Stimulated activated CD4-positive, alpha-beta T cell treated with anti-CD3 and anti-CD28 coated beads, Interleukin-15, amount 100 ng/mL, for 48 hours (primary cell): ENCODE measurements around the gene AKT1.

Source experiments
- DNase-seq, 2 donors: peaks; one replicate each; pipeline ENCODE4 v3.0.0-alpha.2; 2020; ENCODE audit warnings: low read depth in 2 of 2

Gene AKT1

DNA sequence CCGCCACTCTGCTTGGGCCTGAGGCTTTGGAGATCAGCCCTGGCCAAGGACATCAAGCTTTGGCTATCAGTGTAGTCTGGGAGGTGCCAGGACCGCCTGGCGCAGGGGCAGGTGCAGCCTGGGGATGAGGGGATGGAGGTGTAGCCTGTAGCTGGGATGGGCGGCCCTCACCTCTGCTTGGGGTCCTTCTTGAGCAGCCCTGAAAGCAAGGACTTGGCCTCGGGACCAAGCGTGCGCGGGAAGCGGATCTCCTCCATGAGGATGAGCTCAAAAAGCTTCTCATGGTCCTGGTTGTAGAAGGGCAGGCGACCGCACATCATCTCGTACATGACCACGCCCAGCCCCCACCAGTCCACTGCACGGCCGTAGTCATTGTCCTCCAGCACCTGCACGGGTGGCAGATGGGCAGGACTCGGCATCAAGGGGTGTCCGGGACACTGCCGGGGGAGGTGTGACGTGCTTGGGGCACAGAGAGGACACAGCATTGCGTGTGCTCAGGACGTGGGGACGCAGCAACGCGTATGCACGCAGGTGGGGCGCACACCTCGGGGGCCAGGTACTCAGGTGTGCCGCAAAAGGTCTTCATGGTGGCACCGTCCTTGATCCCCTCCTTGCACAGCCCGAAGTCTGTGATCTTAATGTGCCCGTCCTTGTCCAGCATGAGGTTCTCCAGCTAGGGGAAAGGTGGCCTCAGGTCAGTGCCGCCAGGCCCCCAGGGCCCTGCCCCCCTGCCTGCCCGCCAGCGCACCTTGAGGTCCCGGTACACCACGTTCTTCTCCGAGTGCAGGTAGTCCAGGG lies 22.6 kb downstream of the AKT1 start:
- no peak for DNase-seq

DNA sequence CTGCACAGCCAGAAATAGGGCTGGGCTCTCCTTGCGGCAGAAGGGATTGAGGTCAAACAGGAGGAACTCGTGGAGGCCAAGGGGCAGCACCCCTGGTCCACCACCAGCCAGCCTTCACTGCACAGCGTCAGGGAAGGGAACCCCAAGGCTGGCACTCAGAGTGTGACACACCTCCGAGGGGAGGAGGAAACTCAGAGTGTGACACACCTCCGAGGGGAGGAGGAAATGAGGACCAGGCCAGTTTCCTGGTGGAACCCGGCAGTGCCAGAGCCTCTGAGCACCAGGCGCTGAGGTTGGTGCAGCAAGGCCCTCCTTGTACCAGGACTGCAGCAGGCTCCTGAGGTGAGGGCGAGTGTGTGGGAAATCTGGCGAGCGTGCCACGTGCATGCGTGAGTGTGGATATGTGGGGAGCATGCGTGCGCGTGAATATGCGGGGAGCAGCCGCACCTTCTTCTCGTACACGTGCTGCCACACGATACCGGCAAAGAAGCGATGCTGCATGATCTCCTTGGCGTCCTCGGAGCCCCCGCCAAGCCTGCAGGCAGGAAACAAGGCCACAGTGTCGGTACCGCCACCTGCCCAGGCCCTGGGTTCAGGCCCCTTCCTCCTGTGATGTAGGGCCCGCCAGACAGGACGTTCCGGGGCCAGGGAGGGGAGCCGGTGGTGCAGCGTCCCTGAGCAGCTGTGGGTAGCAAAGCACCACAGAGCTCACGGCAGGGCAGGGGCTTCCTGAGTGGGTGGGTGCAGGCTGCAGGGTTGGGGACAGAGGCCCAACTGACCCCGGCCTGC lies 23.4 kb downstream of the AKT1 start:
- no peak for DNase-seq

DNA sequence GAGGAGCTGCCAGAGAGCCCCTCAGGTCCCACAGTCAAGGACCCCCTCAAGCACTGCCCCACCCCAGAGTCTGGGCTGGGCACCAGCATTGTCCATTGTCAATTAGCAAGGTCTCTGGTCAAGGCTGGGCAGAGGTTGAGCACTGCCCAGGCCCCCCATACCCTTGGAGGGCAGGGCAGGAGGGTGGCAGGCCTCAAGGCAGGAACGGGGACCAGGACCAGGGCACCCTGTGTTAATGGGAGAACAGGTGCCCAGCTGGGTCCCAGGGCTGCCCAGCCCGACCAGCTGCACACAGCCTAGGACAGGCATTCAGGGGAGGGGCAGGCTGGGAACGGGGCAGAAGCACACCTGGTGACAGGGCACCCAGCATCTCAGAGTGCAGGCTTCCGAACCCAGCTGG lies 24.2 kb downstream of the AKT1 start:
- DNase-seq, result no peak

- DNase-seq, result no peak
These were observed 24.7 kb downstream of the AKT1 start for GRCh38 chr14:104770851-104771272.

GRCh38 chr14:104770072-104770579 lies 25.4 kb downstream of the AKT1 start:
- no peak for DNase-seq

GRCh38 chr14:104769324-104770071 lies 26.1 kb downstream of the AKT1 start:
- DNase-seq, result no peak

DNA sequence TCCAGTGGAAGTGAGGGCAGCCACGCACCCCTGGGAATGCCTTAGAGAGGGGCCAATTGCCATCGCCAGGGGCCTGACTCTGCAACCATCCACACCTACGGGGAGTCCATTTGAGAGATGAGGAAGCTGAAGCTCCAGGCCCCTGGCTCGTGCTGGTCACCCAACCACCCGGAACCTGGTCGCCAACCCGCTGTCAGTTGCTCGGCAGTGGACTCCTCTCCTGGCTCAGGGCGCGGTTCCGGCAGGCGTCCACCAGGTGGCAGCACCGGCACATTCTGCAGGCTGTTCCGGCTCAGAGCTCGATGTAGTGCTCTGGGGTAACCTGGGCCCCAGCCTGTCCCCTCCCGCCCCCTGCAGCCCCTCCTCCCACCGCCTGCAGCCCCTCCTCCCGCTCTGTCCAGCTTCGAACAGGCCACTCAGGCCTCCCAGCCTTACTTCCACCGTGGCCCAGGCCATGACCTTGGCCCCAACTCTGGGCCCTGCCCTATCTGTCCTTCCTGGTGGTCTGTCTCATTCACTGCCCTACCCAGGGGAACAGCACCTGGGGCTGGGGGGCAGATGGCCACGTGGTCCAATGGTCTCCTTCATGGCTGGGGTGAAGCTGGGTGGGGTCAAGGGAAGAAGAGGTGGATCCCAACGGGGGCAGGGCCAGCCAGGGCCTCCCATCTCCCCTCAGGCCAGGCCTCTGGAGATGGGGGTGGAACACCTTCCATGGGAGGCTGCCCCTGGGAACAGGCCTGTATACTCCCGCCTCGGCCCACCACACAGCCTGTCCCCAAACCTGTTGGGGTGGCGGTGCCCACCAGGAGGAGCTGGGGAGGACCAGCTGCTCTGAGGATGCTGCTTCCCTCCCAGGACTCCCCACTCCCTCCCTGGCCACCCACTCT lies 26.9 kb downstream of the AKT1 start:
- DNase-seq, result peak; percentile 75 to 86

DNA sequence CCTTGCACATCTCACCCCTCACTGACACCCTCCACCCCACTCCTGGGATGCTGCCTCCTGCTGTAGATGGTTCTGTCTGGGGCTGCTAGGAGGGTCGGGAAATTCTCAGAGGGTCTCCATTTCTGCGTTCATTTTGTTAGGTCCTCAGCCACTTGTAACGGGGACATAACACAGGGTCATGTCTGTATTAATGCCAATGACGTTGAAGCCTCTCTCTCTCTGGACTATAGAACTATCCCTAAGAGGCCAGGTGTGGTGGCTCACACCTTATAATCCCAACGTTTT lies 28.0 kb downstream of the AKT1 start:
- no peak for DNase-seq

DNA sequence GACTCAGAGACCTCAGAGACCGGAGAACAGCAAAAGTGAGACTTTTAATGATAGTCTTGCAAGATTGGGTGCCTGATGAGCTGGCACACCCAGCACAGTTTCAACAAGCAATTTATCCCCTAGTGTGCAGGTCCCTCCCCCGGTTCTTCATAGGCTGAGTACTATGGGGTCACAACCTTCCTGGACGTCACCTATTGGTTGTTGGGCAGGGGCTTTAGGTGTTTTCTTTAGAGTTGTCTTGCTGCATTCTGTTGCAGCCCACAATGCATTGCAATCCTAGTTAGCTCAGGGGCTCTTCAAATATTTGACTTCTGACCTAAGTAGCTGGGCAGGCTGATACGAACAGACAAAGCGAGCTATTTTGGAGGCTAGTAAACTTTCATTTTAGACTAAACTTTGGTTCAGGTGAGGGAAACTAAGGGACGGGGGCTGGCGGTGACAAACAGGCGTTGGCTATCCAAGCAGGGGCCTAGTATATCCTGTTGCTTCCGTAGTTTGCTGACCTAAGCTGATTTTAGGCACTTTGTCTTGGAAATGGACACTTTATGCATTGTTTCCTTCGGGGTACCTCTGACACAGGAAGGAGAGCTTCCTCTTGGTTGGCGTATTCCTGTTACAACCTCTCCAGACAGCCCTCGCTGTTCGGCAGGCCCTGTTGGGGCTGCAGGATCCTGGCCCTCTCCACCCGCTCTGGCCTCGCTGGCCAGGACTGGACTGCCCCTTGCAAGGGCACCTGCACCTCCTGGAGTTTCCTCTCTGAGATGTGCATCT lies 28.5 kb downstream of the AKT1 start:
- no peak for DNase-seq

GRCh38 chr14:104766256-104766862 lies 29.2 kb downstream of the AKT1 start:
- no peak for DNase-seq

- no peak for DNase-seq
These were observed 30.0 kb downstream of the AKT1 start for GRCh38 chr14:104765517-104765916.

DNA sequence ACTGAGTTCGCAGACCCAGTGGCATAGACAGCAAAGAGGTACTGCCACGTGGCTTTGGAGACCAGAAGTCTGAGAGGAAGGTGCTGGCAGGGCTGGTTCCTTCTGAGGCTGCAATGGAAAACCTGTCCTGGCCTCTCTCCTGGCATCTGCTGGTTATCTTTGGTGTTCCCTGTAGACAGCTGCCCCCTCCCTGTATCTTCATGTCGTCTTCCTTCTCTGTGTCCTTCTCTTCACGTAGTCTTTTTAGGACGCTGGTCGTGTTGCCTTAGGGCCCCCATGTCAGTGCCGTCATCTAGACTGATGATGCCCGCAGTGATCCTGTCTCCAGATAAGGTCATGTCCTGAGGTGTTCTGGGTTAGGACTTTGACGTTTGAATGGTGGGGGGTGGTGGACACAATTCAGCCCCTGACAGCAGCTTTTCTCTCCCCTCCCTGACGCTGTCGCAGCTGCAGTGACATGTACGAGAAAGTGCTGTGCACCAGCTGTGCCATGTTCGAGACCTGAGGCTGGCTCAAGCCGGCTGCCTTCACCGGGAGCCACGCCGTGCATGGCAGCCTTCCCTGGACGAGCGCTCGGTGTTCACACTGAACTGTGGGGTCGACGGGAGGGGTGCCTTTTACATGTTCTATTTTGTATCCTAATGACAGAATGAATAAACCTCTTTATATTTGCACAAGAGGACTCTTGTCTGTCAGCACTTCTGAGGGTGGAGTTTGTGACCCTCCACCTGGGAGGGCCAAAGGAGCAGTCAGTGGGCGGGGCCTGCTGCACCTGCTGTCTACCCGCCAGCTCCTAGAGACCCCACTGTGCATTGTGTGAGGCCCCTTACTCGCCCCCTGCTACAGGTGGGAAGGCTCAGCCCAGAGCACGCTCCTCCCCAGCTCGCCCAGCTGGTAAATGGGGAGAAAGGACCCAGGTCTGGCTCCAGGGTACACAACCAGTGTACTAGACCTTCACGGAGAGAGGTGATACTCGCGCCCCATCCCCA lies 36.3 kb downstream of the AKT1 start:
- no peak for DNase-seq

GRCh38 chr14:104757681-104758392 lies 37.7 kb downstream of the AKT1 start:
- no peak for DNase-seq

DNA sequence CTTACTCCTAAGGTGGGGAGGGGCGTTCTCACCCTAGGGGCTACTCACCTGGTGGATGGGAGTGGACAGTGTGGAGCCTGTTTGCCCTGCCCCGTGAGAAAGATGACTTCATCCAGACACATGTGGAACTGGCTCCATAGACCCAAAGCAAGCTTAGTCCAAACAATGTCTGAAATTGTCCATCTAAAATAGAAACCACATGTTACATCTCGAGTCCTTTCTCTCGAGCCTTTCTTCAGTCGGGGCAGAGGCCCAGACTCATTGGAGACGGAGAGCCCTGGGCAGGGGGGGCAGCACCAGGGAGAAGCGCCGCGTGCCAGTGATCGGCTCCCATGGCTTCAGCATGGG lies 38.3 kb downstream of the AKT1 start:
- no peak for DNase-seq

DNA sequence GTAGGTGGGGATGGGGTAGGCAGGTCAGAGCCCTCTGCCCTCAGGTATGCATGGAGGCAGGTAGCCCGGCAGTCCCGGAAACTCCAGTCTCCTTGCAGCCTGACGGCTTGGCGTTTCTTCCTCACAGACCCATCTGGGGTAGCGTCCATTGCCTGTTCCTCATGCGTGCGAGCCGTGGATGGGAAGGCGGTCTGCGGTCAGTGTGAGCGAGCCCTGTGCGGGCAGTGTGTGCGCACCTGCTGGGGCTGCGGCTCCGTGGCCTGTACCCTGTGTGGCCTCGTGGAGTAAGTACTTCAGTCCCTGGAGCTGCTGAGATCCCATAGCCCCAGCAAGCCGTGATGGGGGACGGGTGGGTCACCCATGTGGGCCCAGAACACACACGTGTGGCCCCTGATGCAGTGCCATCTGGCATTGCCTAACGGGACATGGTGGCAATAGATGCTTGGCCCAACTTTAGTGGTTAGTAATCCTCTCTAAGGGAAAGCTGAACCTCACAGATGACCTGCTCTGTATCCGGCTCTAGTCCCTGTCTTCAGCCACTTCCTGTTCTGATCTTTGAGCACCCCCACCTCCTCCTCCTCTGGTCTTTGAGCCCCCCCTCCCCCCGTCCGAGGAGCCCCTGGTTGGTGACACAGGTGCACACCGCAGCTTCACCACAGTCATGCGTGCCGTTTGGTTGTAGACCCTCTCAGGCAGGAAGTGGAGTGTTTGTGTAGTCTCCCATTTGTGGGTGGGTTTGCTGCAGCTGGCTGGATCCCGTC lies 38.9 kb downstream of the AKT1 start:
- no peak for DNase-seq

GRCh38 chr14:104755621-104756020 lies 39.9 kb downstream of the AKT1 start:
- no peak for DNase-seq

- no peak for DNase-seq
These were observed 41.2 kb downstream of the AKT1 start for GRCh38 chr14:104754213-104754851.
